ENCODE measurements around the gene HUWE1. TPM values are rescaled to one million over a fixed set of nuclear protein-coding genes. Genes with fewer than 3 reads are reported as not detected.

HUWE1 gene
- polyA plus RNA-seq, 1 donor (not counting 4 experiments of a cell fraction or from before 2014, with no cell fraction given): 53.6 TPM

DNA sequence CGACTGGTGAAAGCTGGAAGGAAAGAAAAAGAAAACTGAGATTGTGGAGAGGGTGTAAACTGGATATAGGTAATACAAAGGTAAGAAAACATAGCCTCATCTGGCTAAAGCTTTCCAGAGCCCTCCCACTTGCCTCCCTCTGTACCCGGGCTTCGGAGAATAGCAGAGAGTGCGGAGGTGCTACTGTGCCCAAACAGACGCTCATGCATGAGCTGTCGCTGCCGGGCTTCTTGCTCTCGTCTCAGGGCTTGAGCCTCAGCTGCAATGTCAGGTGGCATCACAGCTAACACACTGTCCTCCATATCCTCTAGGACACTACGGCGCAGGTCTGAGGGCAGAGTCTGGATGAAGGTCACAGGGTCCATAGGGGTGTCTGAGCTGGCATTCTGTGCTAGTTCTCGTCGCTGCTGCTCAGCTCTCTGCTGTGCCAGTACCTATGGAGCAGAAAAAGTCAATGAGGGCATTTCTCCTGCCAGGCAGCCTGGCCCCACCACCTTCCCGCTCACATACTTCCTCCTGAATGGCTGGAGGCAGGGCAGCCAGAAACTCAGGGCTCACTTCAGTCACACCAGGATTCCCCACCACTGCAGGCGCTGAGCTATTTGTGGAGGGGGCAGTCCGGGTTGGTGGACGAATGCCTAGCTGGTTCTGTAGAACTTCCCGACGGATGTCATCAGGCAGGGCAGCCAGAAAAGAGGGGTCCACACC, 135.6 kb downstream of the HUWE1 start:
- no peak for FAIRE-seq
- H3K27me3 ChIP-seq (ENCODE audit: control insufficient read depth, extremely low read depth, insufficient read depth, low read length): no peaks in the 10 kb centered on the region
- H3K4me2 ChIP-seq (ENCODE audit: control insufficient read depth, extremely low read depth, insufficient read depth, low read depth, low read length): no peak overlapping the region
- H3K9me1 ChIP-seq (ENCODE audit: control insufficient read depth, extremely low read depth, insufficient read depth, low read length): no peaks in the 10 kb centered on the region
- no peaks in the 10 kb centered on the region for H3K79me2 ChIP-seq (ENCODE audit: control insufficient read depth, insufficient read depth, low read length)
- no peaks in the 10 kb centered on the region for H3K4me1 ChIP-seq (ENCODE audit: control insufficient read depth, extremely low read depth, insufficient read depth, low read length)
- dilution Hi-C loops (cut with MboI; ENCODE audit: extremely low pct_ligation_motif_present, low sequenced_read_pairs): no loop called here
- no peaks in the 10 kb centered on the region for H4K20me1 ChIP-seq (ENCODE audit: control insufficient read depth, extremely low read depth, insufficient read depth, low read length)
- DNase-seq (ENCODE audit: low read depth, low spot score): no peak
- H3K4me3 ChIP-seq (ENCODE audit: control insufficient read depth in 2 of 3, extremely low read depth in 1 of 3, insufficient read depth in 2 of 3, low read depth in 1 of 3, low read length in 3 of 3): no peak overlapping the region
- peaks cover 11 to 20% of the 10 kb centered on the region in 2 experiments for H3K36me3 ChIP-seq (ENCODE audit: control insufficient read depth in 2 of 2, extremely low read depth in 1 of 2, insufficient read depth in 2 of 2, low read length in 2 of 2)
- H2AFZ ChIP-seq (ENCODE audit: control insufficient read depth, low read length): no peak overlapping the region
- H3K9ac ChIP-seq (ENCODE audit: control insufficient read depth, extremely low read depth, insufficient read depth, low read length): no peak overlapping the region
- TF ChIP-seq EZH2 (IDR thresholded peaks at IDR 0.05; ENCODE audit: low read length): no peak
- TF ChIP-seq, protein P1, sequence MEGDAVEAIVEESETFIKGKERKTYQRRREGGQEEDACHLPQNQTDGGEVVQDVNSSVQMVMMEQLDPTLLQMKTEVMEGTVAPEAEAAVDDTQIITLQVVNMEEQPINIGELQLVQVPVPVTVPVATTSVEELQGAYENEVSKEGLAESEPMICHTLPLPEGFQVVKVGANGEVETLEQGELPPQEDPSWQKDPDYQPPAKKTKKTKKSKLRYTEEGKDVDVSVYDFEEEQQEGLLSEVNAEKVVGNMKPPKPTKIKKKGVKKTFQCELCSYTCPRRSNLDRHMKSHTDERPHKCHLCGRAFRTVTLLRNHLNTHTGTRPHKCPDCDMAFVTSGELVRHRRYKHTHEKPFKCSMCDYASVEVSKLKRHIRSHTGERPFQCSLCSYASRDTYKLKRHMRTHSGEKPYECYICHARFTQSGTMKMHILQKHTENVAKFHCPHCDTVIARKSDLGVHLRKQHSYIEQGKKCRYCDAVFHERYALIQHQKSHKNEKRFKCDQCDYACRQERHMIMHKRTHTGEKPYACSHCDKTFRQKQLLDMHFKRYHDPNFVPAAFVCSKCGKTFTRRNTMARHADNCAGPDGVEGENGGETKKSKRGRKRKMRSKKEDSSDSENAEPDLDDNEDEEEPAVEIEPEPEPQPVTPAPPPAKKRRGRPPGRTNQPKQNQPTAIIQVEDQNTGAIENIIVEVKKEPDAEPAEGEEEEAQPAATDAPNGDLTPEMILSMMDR (optimal IDR thresholded peaks at IDR 0.05 in 1 of 3, IDR thresholded peaks at IDR 0.05 in 1 of 3, conservative IDR thresholded peaks at IDR 0.05 in 1 of 3; ENCODE audit: extremely low read depth in 1 of 3, insufficient read depth in 2 of 3, low read length in 3 of 3): no peak
- no peaks in the 10 kb centered on the region for H3K9me3 ChIP-seq (ENCODE audit: control insufficient read depth, low read depth, low read length)
- H3K27ac ChIP-seq (ENCODE audit: control insufficient read depth, insufficient read depth, low read length): no peak overlapping the region

DNA sequence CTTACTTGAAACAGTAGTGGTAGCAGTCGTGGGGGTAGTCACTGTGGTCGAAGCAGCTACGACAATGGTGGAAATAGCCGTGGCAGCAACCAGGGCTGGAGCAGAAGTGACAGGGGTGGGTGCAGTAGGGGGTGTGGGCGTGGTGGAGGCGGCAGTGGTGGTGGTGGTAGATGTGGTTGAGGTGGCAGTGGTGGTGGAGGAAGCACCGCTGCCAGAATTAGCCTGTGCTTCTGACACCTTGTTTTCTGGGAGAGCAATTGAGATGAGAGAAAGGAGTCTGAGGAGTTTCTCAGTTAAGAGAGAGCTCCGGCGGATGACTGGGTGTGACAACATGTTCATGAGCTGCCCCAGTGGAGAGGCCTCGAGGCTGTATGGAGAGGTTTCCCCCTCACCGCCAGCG, 138.9 kb downstream of the HUWE1 start:
- Histone ChIP-seq H3K4me1 (ENCODE audit: control insufficient read depth, extremely low read depth, insufficient read depth, low read length) (no peaks in the 10 kb centered on the region), H4K20me1 (ENCODE audit: control insufficient read depth, extremely low read depth, insufficient read depth, low read length) (no peaks in the 10 kb centered on the region), H3K79me2 (ENCODE audit: control insufficient read depth, insufficient read depth, low read length) (no peaks in the 10 kb centered on the region), H3K9ac (ENCODE audit: control insufficient read depth, extremely low read depth, insufficient read depth, low read length) (no peak overlapping the region), H3K9me3 (ENCODE audit: control insufficient read depth, low read depth, low read length) (no peaks in the 10 kb centered on the region), H3K9me1 (ENCODE audit: control insufficient read depth, extremely low read depth, insufficient read depth, low read length) (no peaks in the 10 kb centered on the region), H3K4me2 (ENCODE audit: control insufficient read depth, extremely low read depth, insufficient read depth, low read depth, low read length) (no peak overlapping the region), H3K4me3 (ENCODE audit: control insufficient read depth in 2 of 3, extremely low read depth in 1 of 3, insufficient read depth in 2 of 3, low read depth in 1 of 3, low read length in 3 of 3) (no peak overlapping the region), H2AFZ (ENCODE audit: control insufficient read depth, low read length) (no peak overlapping the region), H3K36me3 (ENCODE audit: control insufficient read depth in 2 of 2, extremely low read depth in 1 of 2, insufficient read depth in 2 of 2, low read length in 2 of 2) (peaks cover 16 to 18% of the 10 kb centered on the region in 2 experiments), H3K27me3 (ENCODE audit: control insufficient read depth, extremely low read depth, insufficient read depth, low read length) (no peaks in the 10 kb centered on the region), H3K27ac (ENCODE audit: control insufficient read depth, insufficient read depth, low read length) (no peak overlapping the region)
- no peak for DNase-seq (ENCODE audit: low read depth, low spot score)
- TF ChIP-seq, protein P1 (optimal IDR thresholded peaks at IDR 0.05 in 1 of 3, IDR thresholded peaks at IDR 0.05 in 1 of 3, conservative IDR thresholded peaks at IDR 0.05 in 1 of 3; ENCODE audit: extremely low read depth in 1 of 3, insufficient read depth in 2 of 3, low read length in 3 of 3): no peak
- no peak for TF ChIP-seq EZH2 (IDR thresholded peaks at IDR 0.05; ENCODE audit: low read length)
- dilution Hi-C loops (cut with MboI; ENCODE audit: extremely low pct_ligation_motif_present, low sequenced_read_pairs): no loop called here
- FAIRE-seq: no peak
